H9 (cell line): ENCODE data around the gene TMEM79. TPM values are rescaled to one million over a fixed set of nuclear protein-coding genes. Genes with fewer than 3 reads are reported as not detected.
A peak's percentile ranks its signal among the peaks of the same experiment; 100 is the strongest.

Source experiments
- DNase-seq: peaks from one replicate; pipeline ENCODE4 v3.0.0-alpha.2; 2017
- H2AFZ ChIP-seq: one replicate; pipeline ENCODE4 v1.6.1; 2013; ENCODE audit warnings: mild to moderate bottlenecking, low read length, control low read depth, moderate library complexity
- H2AK5ac ChIP-seq: 2 replicates; pipeline ENCODE4 v1.6.1; 2013; ENCODE audit warnings: low read length, control low read depth, mixed read lengths; ENCODE audit not compliant: insufficient read length
- H2BK120ac ChIP-seq: one replicate; pipeline ENCODE4 v1.6.1; 2013; ENCODE audit warnings: low read depth, mild to moderate bottlenecking, low read length, control low read depth, inconsistent platforms; ENCODE audit not compliant: poor library complexity, severe bottlenecking
- H2BK12ac ChIP-seq: 2 replicates; pipeline ENCODE4 v1.6.1; 2013; ENCODE audit warnings: low read length, control low read depth, mixed read lengths, low read depth; ENCODE audit not compliant: insufficient read length
- H2BK15ac ChIP-seq: 2 replicates; pipeline ENCODE4 v1.6.1; 2013; ENCODE audit warnings: low read depth, low read length, control low read depth
- H2BK20ac ChIP-seq: one replicate; pipeline ENCODE4 v1.6.1; 2013; ENCODE audit warnings: low read depth, mild to moderate bottlenecking, low read length, control low read depth, inconsistent platforms; ENCODE audit not compliant: poor library complexity, severe bottlenecking
- H2BK5ac ChIP-seq: 2 replicates; pipeline ENCODE4 v1.6.1; 2013; ENCODE audit warnings: low read length, control low read depth, mixed read lengths; ENCODE audit not compliant: insufficient read length
- H3K14ac ChIP-seq: 2 replicates; pipeline ENCODE4 v1.6.1; 2013; ENCODE audit warnings: low read length, control low read depth; ENCODE audit not compliant: insufficient read depth
- H3K18ac ChIP-seq: 2 replicates; pipeline ENCODE4 v1.6.1; 2013; ENCODE audit warnings: low read depth, mild to moderate bottlenecking, mixed read lengths, low read length, control low read depth; ENCODE audit not compliant: insufficient read length
- H3K23ac ChIP-seq: 2 replicates; pipeline ENCODE4 v1.6.1; 2013; ENCODE audit warnings: low read length, control low read depth, mixed read lengths, low read depth; ENCODE audit not compliant: insufficient read length
- H3K23me2 ChIP-seq: 2 replicates; pipeline ENCODE4 v1.6.1; 2013; ENCODE audit warnings: low read depth, mild to moderate bottlenecking, mixed read lengths, low read length, control low read depth; ENCODE audit not compliant: insufficient read length, poor library complexity, severe bottlenecking
- H3K27ac ChIP-seq: 2 replicates; pipeline ENCODE4 v1.5.1; 2013; ENCODE audit warnings: low read length, control low read depth, mixed read lengths, low read depth; ENCODE audit not compliant: insufficient read length
- H3K27me3 ChIP-seq: 2 replicates; pipeline ENCODE4 v1.6.1; 2013; ENCODE audit warnings: low read length, control low read depth, inconsistent platforms; ENCODE audit not compliant: insufficient read depth
- H3K4ac ChIP-seq: 2 replicates; pipeline ENCODE4 v1.6.1; 2013; ENCODE audit warnings: low read depth, mild to moderate bottlenecking, control low read depth, inconsistent platforms, low read length, moderate library complexity
- H3K4me1 ChIP-seq: 2 replicates; pipeline ENCODE4 v1.6.1; 2013; ENCODE audit warnings: low read length, control low read depth, inconsistent platforms; ENCODE audit not compliant: insufficient read depth
- H3K4me2 ChIP-seq: 2 replicates; pipeline ENCODE4 v1.6.1; 2013; ENCODE audit warnings: low read length, control low read depth, mixed read lengths; ENCODE audit not compliant: insufficient read length, insufficient read depth
- H3K56ac ChIP-seq: 2 replicates; pipeline ENCODE4 v1.6.1; 2013; ENCODE audit warnings: low read depth, mild to moderate bottlenecking, mixed read lengths, low read length, control low read depth; ENCODE audit not compliant: insufficient read length
- H3K79me1 ChIP-seq: 2 replicates; pipeline ENCODE4 v1.6.1; 2013; ENCODE audit warnings: low read depth, mild to moderate bottlenecking, moderate library complexity, low read length, control low read depth, inconsistent platforms; ENCODE audit not compliant: insufficient read depth, poor library complexity, severe bottlenecking
- H3K79me2 ChIP-seq: 2 replicates; pipeline ENCODE4 v1.6.1; 2013; ENCODE audit warnings: low read length, control low read depth, inconsistent platforms; ENCODE audit not compliant: insufficient read depth
- H3K9ac ChIP-seq: 2 replicates; pipeline ENCODE4 v1.6.1; 2013; ENCODE audit warnings: low read length, control low read depth, mixed read lengths; ENCODE audit not compliant: insufficient read length; ENCODE audit errors: extremely low read depth
- H3K9me3 ChIP-seq: one replicate; pipeline ENCODE4 v1.6.1; 2013; ENCODE audit warnings: low read depth, low read length, inconsistent platforms; ENCODE audit not compliant: control insufficient read depth
- H3T11ph ChIP-seq: one replicate; pipeline ENCODE4 v1.6.1; 2013; ENCODE audit warnings: mild to moderate bottlenecking, low read length, control low read depth, inconsistent platforms
- H4K20me1 ChIP-seq: one replicate; pipeline ENCODE4 v1.6.1; 2013; ENCODE audit not compliant: control insufficient read depth, insufficient read length, insufficient read depth
- H4K5ac ChIP-seq: 2 replicates; pipeline ENCODE4 v1.6.1; 2013; ENCODE audit warnings: low read depth, mild to moderate bottlenecking, mixed read lengths, low read length, control low read depth; ENCODE audit not compliant: insufficient read length
- H4K8ac ChIP-seq: replicated peaks from 2 replicates; pipeline ENCODE4 v1.6.1; 2013; ENCODE audit warnings: low read length, control low read depth, mixed read lengths, low read depth; ENCODE audit not compliant: insufficient read length
- H4K91ac ChIP-seq: 2 replicates; pipeline ENCODE4 v1.6.1; 2013; ENCODE audit warnings: low read depth, mild to moderate bottlenecking, moderate library complexity, mixed read lengths, low read length, control low read depth; ENCODE audit not compliant: insufficient read length
- H3K27ac Mint-ChIP-seq, 3 experiments: 2 replicates in 2 of 3; 3 replicates in 1 of 3; pipeline ENCODE4 v1.8.0; 2020 to 2021; ENCODE audit warnings: mixed read lengths in 3 of 3, mild to moderate bottlenecking in 1 of 3, moderate library complexity in 1 of 3
- H3K27me3 Mint-ChIP-seq: 2 replicates; pipeline ENCODE4 v1.8.0; 2021; ENCODE audit warnings: low read depth, mild to moderate bottlenecking, moderate library complexity, mixed read lengths
- H3K36me3 Mint-ChIP-seq, 3 experiments: 2 replicates in 2 of 3; 3 replicates in 1 of 3; pipeline ENCODE4 v1.8.0; 2020 to 2021; ENCODE audit warnings: low read depth in 3 of 3, mixed read lengths in 3 of 3; ENCODE audit not compliant: insufficient read depth in 1 of 3
- H3K4me1 Mint-ChIP-seq, 2 experiments: 2 replicates each; pipeline ENCODE4 v1.8.0; 2020; ENCODE audit warnings: mixed read lengths in 2 of 2
- H3K4me3 Mint-ChIP-seq, 2 experiments: 2 replicates in 1 of 2; 3 replicates in 1 of 2; pipeline ENCODE4 v1.8.0; 2020 to 2021; ENCODE audit warnings: mild to moderate bottlenecking in 2 of 2, mixed read lengths in 2 of 2, moderate library complexity in 1 of 2
- H3K9me3 Mint-ChIP-seq, 2 experiments: 2 replicates in 1 of 2; 3 replicates in 1 of 2; pipeline ENCODE4 v1.8.0; 2020; ENCODE audit warnings: mild to moderate bottlenecking in 2 of 2, mixed read lengths in 2 of 2, moderate library complexity in 1 of 2
- CTCF ChIP-seq: fragments of 200-600 bp; sonication (generic); conservative IDR thresholded peaks from 3 replicates; pipeline ENCODE4 v1.8.0; 2021; ENCODE audit warnings: antibody characterized with exemption, mild to moderate bottlenecking
- whole genome bisulfite sequencing: extraction: QIAGEN DNeasy Blood & Tissue Kit; methylation state at CpG from one replicate; pipeline ENCODE4 v1.1.7; 2013; ENCODE audit warnings: missing lambda C conversion rate, low lambda C conversion rate, mixed read lengths; ENCODE audit not compliant: insufficient read length; ENCODE audit errors: extremely low coverage; 5-methylcytosine and 5-hydroxymethylcytosine counted together
- total RNA-seq: library from RNA; stranded (reverse); gene quantifications from 2 replicates; pipeline ENCODE4 v1.2.1, GENCODE V29; 2021

TMEM79 gene
- total RNA-seq, 1 experiment from 2014 or later: 2.6 TPM

DNA sequence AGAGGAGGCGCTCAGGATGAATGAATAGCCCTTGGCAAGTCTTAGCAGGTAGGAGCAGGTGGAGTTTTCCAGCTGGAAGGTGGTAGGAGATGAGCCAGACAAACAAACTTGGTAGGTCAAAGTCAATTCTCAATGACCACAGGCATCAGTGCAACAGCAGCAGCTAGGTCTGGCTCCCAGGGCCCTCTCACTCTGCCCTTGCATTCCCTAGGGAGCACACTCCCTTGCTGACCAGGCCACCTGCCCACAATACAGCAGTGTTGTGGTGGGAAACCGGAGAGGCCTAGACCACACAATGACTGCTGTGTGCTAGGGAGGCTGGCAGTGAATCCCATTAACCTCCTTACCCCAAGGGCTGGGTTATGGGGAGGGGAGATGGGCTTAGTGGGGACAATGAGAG is 23.2 kb upstream of the TMEM79 start:
- no peaks in the 10 kb centered on the region for H3K27me3 Mint-ChIP-seq
- Histone ChIP-seq H2BK5ac (no peak overlapping the region), H3K14ac (no peak overlapping the region), H3K23me2 (no peaks in the 10 kb centered on the region), H2BK15ac (no peak overlapping the region), H3K4me2 (no peak overlapping the region), H3K23ac (no peak overlapping the region), H2AK5ac (no peak overlapping the region), H3K18ac (no peak overlapping the region), H4K91ac (no peak overlapping the region), H3K79me1 (no peaks in the 10 kb centered on the region), H2BK12ac (no peak overlapping the region), H4K8ac (no peak overlapping the region), H3K9me3 (no peaks in the 10 kb centered on the region), H3K9ac (no peak overlapping the region), H3T11ph (no peak overlapping the region), H3K27ac (no peak overlapping the region), H3K4ac (no peak overlapping the region), H3K27me3 (no peaks in the 10 kb centered on the region), H3K79me2 (no peaks in the 10 kb centered on the region), H2BK120ac (no peak overlapping the region), H2BK20ac (no peak overlapping the region), H4K20me1 (no peaks in the 10 kb centered on the region), H4K5ac (no peak overlapping the region), H3K4me1 (no peaks in the 10 kb centered on the region), H2AFZ (no peak overlapping the region), H3K56ac (no peak overlapping the region)
- H3K27ac Mint-ChIP-seq: peak overlapping the region in 1 of 3 experiments; percentile 17; a peak in 1 of 7 replicates
- H3K4me1 Mint-ChIP-seq: no peaks in the 10 kb centered on the region
- no peak for DNase-seq
- WGBS: no CpG with 5 or more reads among the region's 2 CpGs
- TF ChIP-seq CTCF: no peak
- no peaks in the 10 kb centered on the region for H3K9me3 Mint-ChIP-seq
- no peak overlapping the region for H3K4me3 Mint-ChIP-seq
- H3K36me3 Mint-ChIP-seq: peaks cover 62 to 97% (median 86%) of the 10 kb centered on the region in 3 experiments
